ENCODE measurements around the gene MARCKSL1. TPM values are rescaled to one million over a fixed set of nuclear protein-coding genes. Genes with fewer than 3 reads are reported as not detected.

MARCKSL1 gene
- total RNA-seq, 1 experiment from 2014 or later = 91.5 TPM

- H3K4me2 ChIP-seq = no peak overlapping the region
- no peaks in the 10 kb centered on the region for H4K20me1 ChIP-seq (ENCODE audit: insufficient read depth)
- H3K27me3 ChIP-seq (ENCODE audit: insufficient read depth, low read depth) = no peaks in the 10 kb centered on the region
- no peaks in the 10 kb centered on the region for H3K36me3 ChIP-seq (ENCODE audit: low read depth)
- POLR2A ChIA-PET (ENCODE audit: unreplicated experiment) = no interaction called here
- H3F3A ChIP-seq (ENCODE audit: insufficient read depth, low read depth) = peaks cover 9% of the 10 kb centered on the region; the same call in 1 of the 2 replicates
- DNase-seq = no peak
- H3K4me1 ChIP-seq (replicated peaks; ENCODE audit: insufficient read depth) = peaks cover 19% of the 10 kb centered on the region
- no TSS peak for BruUV-seq (replicated peaks)
- H3K9me2 ChIP-seq (ENCODE audit: insufficient read depth) = no peaks in the 10 kb centered on the region
- no peaks in the 10 kb centered on the region for H3K9me3 ChIP-seq (ENCODE audit: insufficient read depth, low read depth)
- H2AFZ ChIP-seq = no peak overlapping the region
- CTCF ChIA-PET = no interaction called here
- no peak for TF ChIP-seq CTCF (conservative IDR thresholded peaks at IDR 0.05)
- no peak for TF ChIP-seq EZH2 (IDR thresholded peaks at IDR 0.05; ENCODE audit: low read depth)
- H3K27ac ChIP-seq = no peak overlapping the region
- intact Hi-C loops (cut with micrococcal nuclease; ENCODE audit: unreplicated experiment) = no loop called here
- no peak overlapping the region for H3K4me3 ChIP-seq
- no peaks in the 10 kb centered on the region for H3K79me2 ChIP-seq (ENCODE audit: low read depth)
Observed at GRCh38 chr1:32342704-32343103, 6.7 kb upstream of the MARCKSL1 start.

- no peak for TF ChIP-seq CTCF (conservative IDR thresholded peaks at IDR 0.05)
- Histone ChIP-seq H4K20me1 (ENCODE audit: insufficient read depth) (no peaks in the 10 kb centered on the region), H3K4me3 (no peak overlapping the region), H3K9me2 (ENCODE audit: insufficient read depth) (no peaks in the 10 kb centered on the region), H3K36me3 (ENCODE audit: low read depth) (no peaks in the 10 kb centered on the region), H3K79me2 (ENCODE audit: low read depth) (no peaks in the 10 kb centered on the region), H2AFZ (no peak overlapping the region), H3K27me3 (ENCODE audit: insufficient read depth, low read depth) (no peaks in the 10 kb centered on the region), H3F3A (ENCODE audit: insufficient read depth, low read depth) (peaks cover 12% of the 10 kb centered on the region; the same call in 1 of the 2 replicates), H3K4me2 (peak overlapping the region; percentile 26), H3K27ac (no peak overlapping the region), H3K4me1 (replicated peaks; ENCODE audit: insufficient read depth) (peaks cover 26% of the 10 kb centered on the region), H3K9me3 (ENCODE audit: insufficient read depth, low read depth) (no peaks in the 10 kb centered on the region)
- DNase-seq = peak; percentile 24 to 45
- ChIA-PET CTCF (interaction anchor here (0.8 kb wide), 1 partner anchor 9 kb away, joined by 3 read pairs; no protein-coding TSS in a partner anchor), POLR2A (ENCODE audit: unreplicated experiment) (interaction anchor here (0.6 to 0.7 kb wide), 3 partner anchors 20 to 298 kb away, joined by 3 read pairs; no protein-coding TSS in a partner anchor)
- intact Hi-C loops (cut with micrococcal nuclease; ENCODE audit: unreplicated experiment) = no loop called here
- no TSS peak for BruUV-seq (replicated peaks)
Observed at GRCh38 chr1:32341971-32342370, 5.9 kb upstream of the MARCKSL1 start.

DNA sequence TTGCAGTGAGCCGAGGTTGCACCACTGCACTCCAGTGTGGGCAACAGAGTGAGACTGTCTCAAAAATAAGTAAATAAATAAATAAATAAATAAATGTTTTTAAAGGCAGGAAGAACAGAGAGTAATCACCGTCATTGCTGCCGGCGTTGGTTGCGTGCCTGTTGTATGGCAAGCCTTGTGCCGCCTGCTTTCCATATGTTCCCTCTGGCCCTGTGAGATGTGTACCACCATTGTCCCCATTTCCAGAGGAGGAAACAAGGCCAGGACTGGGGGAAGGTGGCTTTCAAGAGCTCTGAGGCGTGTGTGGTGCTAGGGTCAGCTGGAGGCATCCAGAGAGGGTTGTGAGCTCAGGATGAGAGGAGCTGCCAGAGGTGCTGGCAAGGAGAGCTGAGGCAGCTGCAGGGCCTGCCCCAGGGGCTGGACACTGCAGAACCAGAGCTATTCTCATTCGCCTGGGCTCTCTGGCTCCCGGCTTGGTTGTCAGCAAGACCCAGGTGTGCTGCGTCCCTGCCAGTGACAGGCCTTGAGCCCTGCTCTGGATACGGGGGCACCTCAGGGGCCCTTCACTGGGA lies 5.2 kb upstream of the MARCKSL1 start:
- H3K27ac ChIP-seq = no peak overlapping the region
- no peak for DNase-seq
- H3K9me2 ChIP-seq (ENCODE audit: insufficient read depth) = no peaks in the 10 kb centered on the region
- H3K27me3 ChIP-seq (ENCODE audit: insufficient read depth, low read depth) = no peaks in the 10 kb centered on the region
- no peak overlapping the region for H3K4me2 ChIP-seq
- no peak overlapping the region for H3K4me3 ChIP-seq
- no peaks in the 10 kb centered on the region for H4K20me1 ChIP-seq (ENCODE audit: insufficient read depth)
- no peaks in the 10 kb centered on the region for H3K36me3 ChIP-seq (ENCODE audit: low read depth)
- H2AFZ ChIP-seq = no peak overlapping the region
- peaks cover 26% of the 10 kb centered on the region for H3K4me1 ChIP-seq (replicated peaks; ENCODE audit: insufficient read depth)
- peaks cover 15% of the 10 kb centered on the region; the same call in 1 of the 2 replicates for H3F3A ChIP-seq (ENCODE audit: insufficient read depth, low read depth)
- TF ChIP-seq EZH2 (IDR thresholded peaks at IDR 0.05; ENCODE audit: low read depth) (no peak), CTCF (conservative IDR thresholded peaks at IDR 0.05) (no peak)
- intact Hi-C loops (cut with micrococcal nuclease; ENCODE audit: unreplicated experiment) = no loop called here
- BruUV-seq (replicated peaks) = no TSS peak
- POLR2A ChIA-PET (ENCODE audit: unreplicated experiment) = interaction anchor here (0.6 to 0.7 kb wide), 2 partner anchors 120 to 279 kb away, joined by 3 to 6 read pairs; no protein-coding TSS in a partner anchor
- H3K9me3 ChIP-seq (ENCODE audit: insufficient read depth, low read depth) = no peaks in the 10 kb centered on the region
- H3K79me2 ChIP-seq (ENCODE audit: low read depth) = no peaks in the 10 kb centered on the region
- CTCF ChIA-PET = interaction anchor here (0.8 kb wide), 1 partner anchor 10 kb away, joined by 3 read pairs; no protein-coding TSS in a partner anchor

All from PC-9 (cell line).